T1000 (cell line): ENCODE data around the gene CACUL1.
"Not testable (repeated sequence)": the region's sequence is repeated elsewhere in the genome, so short reads cannot be mapped to it uniquely, and the experiment has no call there.

Source experiments
- DNase-seq: peaks from one replicate; lab custom pipeline; 2025; ENCODE audit warnings: mixed read lengths; lab: John Stamatoyannopoulos, UW

CACUL1 gene

DNA sequence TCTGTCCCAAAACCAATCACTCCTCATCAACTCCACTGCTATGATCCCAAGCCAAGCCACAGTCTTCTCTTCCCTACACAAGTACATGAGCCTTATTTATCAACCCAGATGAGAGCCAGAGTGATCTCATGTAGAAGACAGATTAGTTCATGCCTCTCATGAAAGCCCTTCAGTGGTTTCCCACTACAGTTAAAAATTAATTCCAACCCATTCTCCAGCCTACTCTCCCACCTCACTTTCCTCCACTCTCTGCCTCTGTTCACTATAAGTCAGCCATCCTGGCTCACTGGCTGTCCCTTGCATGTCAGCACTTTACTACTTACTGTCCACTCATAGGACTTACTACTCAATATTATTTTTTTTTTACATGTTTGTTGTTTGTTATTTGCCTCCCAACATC is 67.3 kb downstream of the CACUL1 start:
- DNase-seq: no peak

DNA sequence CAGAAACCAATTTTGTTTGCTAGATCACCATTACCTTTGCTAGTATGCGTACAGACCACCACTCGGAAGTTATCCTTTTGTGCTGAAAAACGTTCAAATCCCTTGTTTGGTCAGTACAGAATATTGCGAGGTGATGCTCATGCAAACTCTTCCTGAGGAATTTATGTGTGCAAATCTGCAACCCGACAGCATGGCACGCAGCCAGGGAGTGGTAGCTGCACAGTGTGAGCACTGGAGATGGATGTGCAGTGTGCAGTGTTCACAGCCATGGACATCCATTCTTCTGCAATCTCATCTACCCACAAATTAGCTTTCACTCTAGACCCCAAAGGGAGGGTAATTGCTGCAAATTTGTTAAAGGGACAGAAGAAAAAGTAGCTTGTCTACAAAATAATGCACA is 72.2 kb downstream of the CACUL1 start:
- DNase-seq: no peak

DNA sequence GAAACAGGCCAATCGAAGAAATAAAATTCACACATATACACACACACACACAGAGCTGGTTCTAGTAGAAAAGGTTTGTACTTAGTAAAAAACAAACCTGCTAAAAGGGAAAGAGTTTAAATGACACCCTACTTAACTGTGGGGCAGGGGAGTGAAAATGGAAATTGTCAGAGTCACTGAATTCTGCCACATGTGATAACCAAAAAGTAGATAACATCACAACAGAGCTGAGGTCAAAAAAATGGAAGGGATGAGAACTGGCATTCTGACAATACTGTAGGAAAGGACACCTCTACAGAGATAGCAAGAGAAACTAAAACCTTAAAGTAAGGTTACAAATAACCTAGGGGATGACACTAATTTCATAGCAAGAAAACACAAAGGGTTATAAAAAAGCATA is 74.6 kb downstream of the CACUL1 start:
- no peak for DNase-seq

DNA sequence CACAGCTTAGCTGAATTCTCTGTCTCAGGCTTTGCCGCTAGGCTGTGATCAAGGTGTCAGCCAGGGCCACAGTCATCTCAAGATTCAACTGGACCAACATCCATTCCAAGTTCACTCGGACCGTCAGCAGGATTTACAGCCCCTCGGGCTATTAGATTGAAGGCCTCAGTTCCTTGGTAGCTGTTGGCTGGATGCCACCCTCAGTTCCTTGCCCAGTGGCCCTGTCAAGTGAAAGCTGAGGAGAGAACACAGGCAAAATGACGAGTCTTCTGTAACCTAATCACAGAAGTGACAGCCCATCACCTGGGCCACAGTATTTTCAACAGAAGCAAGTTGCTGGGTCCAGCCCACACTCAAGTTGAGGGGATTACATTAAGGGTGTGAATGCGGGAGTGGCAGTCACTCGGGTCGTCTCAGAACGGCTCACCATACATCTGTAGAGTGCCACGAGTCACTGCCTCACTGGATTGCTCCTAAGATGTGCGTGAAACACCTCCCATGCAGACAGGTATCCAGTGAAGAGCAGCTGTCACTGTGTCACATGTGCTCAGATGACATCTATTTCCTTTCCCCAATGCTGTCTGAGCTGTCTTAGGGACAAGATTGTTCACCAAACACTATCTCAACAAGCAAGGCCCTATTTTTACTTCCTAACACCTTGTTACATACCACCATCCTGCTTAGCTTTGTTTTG is 80.4 kb downstream of the CACUL1 start:
- DNase-seq: no peak

DNA sequence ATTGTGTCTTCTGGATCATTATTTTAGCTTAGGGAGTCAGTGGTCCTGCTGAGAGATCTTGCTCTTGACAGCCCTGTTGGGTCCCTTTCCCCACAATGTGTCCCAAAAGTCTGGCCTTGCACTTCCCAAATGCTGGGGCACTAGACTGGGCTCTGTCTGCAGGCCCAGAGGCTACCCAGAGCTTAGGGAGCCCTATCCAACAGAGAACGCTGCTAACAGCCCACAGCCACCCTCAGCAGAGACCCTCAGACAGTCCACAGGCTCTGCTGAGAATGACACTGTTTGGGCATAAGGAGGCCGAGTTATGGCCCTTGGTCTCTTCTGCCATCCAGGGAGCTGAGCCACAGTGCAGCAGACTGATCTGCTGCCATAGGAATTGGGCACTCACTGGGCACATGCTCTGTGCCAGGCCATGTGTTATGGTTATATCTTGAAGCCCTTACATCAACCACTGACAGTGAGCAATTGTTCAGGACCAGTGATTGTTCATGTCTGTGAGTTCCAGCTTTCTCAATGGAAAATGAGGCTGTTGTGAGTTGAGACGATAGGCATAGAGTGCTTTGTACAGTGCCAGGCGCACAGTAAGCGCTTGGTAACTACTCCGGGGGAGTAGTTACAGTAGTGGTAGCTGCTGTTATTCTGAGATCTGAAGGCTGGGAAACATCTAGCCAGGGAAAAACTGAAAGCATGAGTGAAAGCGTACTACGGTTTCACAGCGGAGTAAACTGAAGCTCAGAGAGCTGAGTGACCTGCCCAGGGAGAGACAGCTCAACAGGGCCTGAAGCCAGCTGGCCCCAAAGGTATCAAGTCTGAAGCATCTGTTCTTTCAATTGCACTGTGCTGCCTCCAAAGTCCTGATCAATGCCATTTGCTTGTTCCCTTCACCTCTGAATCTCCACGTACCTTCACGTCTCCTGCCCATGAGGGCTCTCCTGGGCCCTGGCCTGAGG is 81.7 kb downstream of the CACUL1 start:
- DNase-seq: no peak

DNA sequence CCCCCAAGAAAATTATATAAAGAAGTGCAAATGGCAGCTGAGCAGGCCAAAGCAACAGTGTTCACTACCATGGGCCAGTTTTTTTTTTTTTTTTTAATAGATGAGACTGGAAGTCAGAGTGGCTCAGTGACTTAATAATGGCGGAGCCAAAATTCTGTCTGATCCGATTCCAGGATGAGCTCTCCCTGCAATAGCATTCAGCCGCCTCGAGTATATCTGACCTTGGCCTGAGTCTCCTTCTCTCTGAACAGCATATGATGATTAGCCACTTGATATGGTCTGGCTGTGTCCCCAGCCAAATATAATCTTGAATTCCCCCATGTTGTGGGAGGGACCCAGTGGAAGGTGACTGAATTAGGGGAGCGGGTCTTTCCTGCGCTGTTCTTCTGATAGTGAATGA is 82.6 kb downstream of the CACUL1 start:
- no peak for DNase-seq

DNA sequence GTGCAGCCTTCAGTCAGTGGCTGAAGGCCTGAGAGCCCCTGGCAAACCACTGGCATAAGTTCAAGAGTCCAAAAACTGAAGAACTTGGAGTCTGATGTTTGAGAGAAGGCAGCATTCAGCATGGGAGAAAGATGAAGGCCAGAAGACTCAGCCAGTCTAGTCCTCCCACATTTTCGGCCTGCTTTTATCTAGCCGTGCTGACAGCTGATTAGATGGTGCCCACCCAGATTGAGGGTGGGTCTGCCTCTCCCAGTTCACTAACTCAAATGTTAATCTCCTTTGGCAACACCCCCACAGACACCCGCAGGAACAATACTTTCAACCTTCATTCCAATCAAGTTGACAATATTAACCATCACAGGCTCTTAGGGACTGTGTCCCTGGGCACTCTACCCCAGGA is 83.5 kb downstream of the CACUL1 start:
- DNase-seq: not testable (repeated sequence)

DNA sequence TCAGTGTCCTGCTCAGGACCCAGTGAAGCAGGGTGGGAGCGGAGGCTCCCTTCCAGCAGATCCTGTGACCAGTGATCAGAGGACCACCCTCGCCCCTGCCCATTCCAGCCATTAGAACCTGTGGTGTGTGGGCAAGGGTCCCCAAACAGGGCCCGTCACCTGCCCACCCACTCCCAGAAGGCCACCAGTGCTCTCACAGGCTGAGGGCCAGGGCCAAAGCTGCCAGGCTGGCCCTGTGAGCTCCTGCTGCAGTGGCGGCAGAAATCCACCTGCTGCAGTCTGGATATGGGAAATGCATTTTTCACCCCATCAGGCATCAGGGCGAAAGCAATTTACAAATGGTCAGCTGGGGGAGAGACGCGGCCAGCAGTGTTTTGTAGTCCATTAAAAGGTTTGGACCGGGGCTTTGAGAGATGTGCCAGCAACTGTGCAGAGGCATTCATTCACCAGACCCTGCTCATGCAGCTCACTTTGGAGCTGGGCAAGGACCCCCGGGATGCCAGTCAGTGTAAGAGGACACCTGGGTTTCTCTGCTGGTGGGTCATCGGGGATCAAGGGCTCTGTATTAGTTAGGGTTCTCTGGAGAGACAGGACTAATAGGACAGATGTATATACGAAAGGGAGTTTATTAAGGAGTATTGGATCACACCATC is 84.2 kb downstream of the CACUL1 start:
- DNase-seq: no peak

DNA sequence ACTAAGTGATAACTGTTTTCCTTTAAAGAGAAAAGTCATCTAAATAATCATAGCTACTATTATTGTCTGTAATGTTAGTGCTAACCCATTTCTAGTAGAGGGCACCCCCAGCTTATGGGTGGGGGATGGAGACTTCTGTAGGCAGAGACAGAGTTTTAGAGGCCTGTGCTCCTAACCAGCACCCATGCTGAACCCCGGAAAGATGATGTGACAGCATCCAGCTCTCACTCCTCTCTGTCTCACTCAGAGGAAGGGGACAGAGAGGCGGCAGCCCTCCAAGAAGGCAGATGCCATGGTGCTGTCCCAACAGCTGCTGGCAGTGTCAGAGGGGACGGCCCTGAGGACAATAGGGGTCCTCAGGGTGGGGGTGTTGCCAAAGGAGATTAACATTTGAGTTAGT is 84.9 kb downstream of the CACUL1 start:
- DNase-seq: no peak

DNA sequence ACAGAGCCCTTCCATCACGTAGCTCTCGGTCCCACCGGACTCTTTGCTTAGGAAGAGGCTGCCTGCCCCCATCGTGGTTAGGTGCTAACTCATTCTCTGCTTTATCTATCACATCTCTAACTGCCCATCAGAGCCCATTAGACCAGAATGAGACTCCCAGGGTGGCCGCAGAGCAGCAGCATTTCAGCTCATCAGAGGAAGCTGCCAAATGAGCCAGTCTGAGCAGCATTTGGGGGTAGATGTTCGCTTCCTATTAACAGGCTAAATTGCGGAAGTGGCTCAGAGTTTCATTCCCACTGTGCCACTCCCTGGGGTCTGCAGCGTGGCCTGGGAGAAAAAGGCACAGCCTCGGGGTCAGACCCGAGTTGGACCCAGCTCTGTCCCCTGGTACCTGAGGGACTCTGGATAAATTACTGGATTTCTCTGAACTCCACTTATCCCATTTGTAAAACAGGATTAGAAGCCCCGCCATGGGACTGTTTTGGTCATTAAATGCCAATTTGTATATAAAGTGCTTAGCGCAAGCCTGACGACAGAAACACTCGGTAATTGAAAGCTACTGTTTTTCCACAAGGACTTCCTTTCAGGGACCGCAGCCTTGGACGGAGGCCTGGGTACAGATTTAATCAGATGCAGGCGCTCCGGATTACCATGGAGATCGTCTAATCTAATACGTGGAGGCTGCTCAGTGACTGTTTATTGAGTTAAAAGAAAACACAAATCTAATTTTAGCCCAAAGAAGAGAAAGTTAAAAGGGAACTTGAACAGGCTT is 85.6 kb downstream of the CACUL1 start:
- no peak for DNase-seq

DNA sequence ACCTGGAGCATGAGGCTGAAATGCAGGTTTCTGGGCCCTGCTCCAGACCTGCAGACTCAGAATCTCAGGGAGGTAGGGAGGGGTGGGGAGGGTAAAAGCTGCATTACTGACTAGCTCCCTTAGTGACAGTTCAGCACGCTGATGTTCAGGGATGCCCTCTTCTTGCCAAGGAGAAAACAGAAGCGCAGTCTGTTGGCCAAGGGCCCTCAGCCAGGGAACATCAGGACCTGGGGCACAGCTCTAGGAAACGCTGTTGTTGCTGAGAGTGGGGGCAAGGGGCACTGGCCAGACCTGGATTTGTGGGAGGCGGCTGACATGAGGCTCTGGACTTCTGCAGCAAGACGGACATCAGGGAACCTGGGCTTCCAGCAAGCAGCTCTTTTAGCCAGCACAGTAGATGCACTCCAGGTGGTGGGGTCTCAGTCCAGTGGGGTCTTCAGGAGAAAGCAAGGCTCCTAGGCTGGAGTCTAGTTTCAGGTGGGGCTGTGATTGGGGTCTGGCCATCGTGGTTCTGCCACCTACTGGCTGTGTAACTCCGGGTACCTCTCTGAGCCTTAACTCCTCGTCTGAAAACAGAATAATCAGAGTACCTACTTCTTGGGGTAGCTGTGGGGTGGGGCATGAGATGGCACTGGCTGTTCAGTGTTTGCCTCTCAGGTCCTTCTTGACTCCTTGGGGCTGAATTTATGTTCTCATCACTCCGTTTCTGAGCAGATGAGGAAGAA is 86.4 kb downstream of the CACUL1 start:
- DNase-seq: no peak

DNA sequence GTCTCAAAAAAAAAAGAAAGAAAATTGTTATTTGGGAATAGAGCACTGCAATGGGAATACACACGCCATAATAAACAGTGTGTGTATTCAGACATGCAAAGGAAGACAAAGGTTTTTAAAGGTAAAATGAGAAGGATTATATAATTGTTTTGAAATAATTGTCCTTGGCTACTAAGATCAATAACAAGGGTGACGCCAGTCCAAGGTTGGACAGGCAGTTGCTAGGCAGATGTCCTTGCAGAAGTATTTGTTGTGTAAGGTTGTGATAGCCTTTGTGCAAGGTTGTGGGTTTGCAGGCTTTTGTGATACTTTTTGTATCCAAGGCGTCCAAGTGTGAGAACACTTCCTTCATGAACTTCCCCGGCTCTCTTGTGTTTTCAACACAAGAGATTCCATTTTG is 87.0 kb downstream of the CACUL1 start:
- no peak for DNase-seq

DNA sequence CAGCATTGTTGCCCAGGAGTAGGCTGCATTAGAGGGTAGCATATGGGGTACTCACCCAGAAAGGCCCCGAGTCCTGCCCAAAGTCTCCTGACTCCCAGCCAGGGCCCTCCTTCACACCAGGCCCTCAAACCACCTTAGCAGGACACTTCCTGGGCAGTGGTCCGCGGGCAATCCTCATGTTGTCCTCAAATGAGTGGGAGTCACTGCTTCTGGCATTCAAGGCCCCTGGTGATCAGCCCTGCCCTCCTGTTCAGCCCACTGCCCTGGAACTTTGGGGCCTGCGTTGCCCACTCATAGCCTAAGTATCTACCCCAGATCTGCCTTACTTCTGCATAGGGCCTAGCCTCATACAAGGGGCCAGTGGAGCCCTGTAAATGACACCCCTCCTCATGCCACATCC is 88.4 kb downstream of the CACUL1 start:
- no peak for DNase-seq

DNA sequence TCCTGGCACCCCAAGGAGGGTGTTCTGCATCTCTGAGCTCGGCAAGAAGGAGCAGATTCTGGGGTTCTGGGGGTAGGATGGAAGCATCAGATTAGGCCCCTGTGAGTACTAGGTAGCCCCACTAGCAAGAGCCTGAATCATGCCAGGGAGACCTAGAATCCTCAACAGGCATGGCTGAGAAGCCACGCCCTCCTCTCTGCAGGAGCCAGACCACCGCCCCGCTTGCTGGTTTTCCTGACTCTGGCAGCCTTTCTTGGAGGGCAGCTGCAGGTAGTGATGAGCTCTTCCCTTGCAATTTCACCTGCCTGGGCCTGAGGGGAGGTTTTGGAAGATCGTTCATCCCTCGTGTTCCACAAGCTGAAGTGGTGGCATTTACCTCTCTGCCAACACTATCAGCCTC is 90.4 kb downstream of the CACUL1 start:
- no peak for DNase-seq

DNA sequence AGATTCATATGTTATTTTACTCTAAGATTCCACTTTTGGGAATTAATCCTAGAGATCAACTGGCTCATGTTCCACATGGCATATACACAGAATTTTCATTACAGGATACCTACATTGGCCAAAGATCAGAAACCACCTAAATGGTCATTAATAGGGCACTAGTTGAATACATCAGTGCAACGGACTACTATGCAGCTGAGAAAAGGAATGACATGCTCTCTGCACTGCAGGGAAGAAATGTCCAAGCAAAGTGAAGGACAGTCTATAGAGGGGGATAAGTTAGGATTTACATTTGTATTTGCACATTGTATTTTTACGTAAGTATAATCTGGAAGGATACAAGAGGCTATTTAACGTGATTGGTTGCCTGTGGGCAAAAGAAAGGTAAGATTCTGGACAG is 91.6 kb downstream of the CACUL1 start:
- no peak for DNase-seq

DNA sequence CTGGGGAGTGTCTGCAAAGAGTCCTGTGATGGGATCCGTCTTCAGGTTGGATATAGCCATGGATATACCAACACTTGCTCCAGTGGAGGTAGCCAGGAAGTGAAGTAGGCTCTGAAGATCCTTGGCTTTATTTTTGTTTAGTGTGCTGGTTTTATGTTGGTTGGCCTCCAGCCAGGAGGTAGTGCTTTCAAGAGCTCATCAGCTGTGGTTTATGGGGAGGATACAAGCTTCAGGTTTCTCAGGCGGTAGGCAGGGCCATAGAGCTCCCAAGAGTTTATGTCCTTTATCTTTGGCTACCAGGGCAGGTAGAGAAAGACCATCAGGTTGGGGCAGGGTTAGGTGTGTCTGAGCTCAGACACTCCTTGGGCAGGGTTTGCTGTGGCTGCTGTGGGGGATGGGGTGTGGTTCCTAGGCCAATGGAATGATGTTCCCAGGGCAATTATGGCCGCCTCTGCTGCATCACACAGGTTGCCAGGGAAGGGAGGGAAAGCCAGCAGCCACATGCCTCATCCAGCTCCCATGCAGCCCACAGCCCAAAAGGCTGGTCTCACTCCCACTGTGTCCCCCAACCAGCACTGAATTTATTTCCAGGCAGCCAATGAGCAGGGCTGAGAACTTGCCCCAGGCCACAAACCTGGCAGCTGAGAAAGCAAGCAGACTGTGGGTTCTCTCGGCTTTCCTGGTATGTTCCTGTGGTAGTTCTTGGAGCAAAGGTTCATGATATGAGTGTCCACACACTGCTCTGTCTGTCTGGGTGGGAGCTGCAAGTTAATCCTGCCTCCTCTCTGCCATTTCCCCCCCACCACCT is 92.3 kb downstream of the CACUL1 start:
- no peak for DNase-seq

DNA sequence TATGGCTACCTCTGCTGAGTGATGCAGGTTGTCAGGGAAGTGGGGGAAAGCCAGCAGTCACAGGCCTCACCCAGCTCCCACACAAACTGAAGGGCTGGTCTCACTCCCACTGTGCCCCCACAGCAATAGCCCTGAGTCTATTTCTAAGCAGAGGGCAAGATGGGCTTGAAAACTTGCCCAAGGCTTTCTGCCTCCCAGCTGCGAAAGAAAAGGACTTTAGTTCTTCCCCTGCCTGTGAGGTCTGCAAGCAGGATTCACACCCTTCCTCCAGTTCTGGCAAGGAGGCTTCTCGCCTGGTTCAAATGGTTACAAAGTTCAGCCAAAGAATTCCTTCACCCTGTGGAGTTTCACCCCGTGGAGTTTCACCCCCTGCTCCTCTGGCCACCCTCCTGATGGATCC is 96.0 kb downstream of the CACUL1 start:
- no peak for DNase-seq

DNA sequence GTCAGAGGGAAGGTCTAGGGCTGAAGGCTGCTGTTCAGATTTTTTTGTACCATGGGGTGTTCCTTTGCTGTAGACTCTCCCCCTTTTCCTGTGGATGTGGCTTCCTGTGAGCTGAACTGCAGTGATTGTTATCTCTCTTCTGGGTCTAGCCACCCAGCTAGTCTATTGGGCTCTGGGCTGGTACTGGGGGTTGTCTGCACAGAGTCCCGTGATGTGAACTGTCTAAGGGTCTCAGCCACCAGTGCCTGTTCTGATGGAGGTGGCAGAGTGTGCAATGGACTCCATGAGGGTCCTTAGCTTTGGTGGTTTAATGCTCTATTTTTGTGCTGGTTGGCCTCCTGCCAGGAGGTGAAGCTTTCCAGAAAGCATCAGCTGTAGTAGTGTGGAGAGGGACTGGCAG is 96.6 kb downstream of the CACUL1 start:
- not testable (repeated sequence) for DNase-seq

DNA sequence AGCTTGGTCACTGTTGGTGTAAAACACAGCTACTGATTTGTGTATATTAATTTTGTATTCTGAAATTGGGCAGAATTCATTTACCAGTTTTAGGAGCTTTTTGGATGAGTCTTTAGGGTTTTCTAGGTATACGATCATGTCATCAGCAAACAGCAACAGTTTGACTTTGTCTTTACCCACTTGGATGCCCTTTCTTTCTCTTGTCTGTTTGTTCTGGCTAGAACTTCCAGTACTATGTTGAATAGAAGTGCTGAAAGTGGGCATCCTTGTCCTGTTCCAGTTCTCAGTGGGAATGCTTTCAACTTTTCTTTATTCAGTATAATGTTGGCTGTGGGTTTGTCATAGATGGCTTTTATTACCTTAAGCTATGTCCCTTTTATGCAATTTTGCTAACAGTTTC is 109.5 kb downstream of the CACUL1 start:
- DNase-seq: not testable (repeated sequence)

DNA sequence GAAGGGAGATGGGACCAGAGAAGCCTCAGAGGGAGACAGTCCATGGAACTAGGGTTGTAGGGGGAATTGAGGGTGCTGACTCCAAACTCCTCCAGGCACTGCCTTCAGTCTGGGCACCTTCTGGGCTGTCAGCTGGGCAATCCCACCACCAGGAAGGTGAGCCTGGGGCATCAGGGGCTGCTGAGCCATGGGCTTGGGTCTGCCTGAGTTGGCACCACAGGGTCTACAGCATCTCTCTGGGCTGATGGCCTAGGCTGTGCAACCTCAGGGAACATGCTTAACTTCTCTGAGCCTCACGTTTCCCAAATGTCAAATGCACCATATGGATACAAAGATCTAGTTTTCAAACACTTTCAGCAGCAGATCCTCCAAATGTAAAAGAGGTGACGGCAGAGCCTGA is 112.5 kb downstream of the CACUL1 start:
- DNase-seq: no peak

DNA sequence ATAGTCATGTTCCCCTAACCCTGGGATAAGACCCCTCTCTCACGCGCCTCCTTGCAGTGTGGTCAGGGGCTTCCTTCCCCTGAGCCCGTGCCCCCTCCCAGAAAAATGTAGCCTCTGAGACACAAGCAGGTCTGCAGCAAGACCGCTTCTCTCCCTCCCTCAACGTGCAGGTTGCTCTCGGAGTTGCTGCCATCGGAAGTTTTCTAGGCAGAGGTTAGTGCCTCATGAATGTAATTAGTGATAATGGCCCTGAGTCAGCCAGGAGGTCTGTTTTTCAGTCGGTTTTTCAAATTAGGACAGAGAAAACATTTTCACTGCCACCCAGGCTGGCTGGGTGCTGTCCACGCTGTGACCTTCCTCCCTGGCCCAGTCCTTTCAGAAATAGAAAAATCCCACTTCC is 116.1 kb downstream of the CACUL1 start:
- DNase-seq: no peak
